Activated CD4-positive, alpha-beta T cell treated with anti-CD3 and anti-CD28 coated beads, Interleukin-2, amount 10 ng/mL, durations not matched to agents 24 days and 14 days (primary cell): ENCODE results near the gene OSGIN1. TPM values are rescaled to one million over a fixed set of nuclear protein-coding genes. Genes with fewer than 3 reads are reported as not detected.

Experiments used
- DNase-seq: peaks from one replicate; pipeline ENCODE4 v3.0.0; 2022
- H3K27ac Mint-ChIP-seq: one replicate; pipeline ENCODE4 v1.8.0; 2022; ENCODE audit warnings: mild to moderate bottlenecking, mixed read lengths
- H3K27me3 Mint-ChIP-seq: one replicate; pipeline ENCODE4 v1.8.0; 2022; ENCODE audit warnings: mixed read lengths
- H3K36me3 Mint-ChIP-seq: one replicate; pipeline ENCODE4 v1.8.0; 2022; ENCODE audit warnings: low read depth, mild to moderate bottlenecking, mixed read lengths
- H3K4me1 Mint-ChIP-seq: one replicate; pipeline ENCODE4 v1.8.0; 2021; ENCODE audit warnings: mixed read lengths
- H3K4me3 Mint-ChIP-seq: one replicate; pipeline ENCODE4 v1.8.0; 2022; ENCODE audit warnings: mild to moderate bottlenecking, moderate library complexity, mixed read lengths
- H3K9me3 Mint-ChIP-seq: one replicate; pipeline ENCODE4 v1.8.0; 2021; ENCODE audit warnings: mixed read lengths
- intact Hi-C: fragments of 100-400 bp; cut with micrococcal nuclease; formaldehyde crosslinking; loops from one replicate; pipeline ENCODE4 v1.15.1; 2023
- total RNA-seq: library from RNA; stranded (reverse); gene quantifications from 2 replicates; pipeline ENCODE4 v1.2.3, GENCODE V29; 2022

The OSGIN1 gene
- total RNA-seq, 1 donor from 2014 or later: 0.72 TPM

DNA sequence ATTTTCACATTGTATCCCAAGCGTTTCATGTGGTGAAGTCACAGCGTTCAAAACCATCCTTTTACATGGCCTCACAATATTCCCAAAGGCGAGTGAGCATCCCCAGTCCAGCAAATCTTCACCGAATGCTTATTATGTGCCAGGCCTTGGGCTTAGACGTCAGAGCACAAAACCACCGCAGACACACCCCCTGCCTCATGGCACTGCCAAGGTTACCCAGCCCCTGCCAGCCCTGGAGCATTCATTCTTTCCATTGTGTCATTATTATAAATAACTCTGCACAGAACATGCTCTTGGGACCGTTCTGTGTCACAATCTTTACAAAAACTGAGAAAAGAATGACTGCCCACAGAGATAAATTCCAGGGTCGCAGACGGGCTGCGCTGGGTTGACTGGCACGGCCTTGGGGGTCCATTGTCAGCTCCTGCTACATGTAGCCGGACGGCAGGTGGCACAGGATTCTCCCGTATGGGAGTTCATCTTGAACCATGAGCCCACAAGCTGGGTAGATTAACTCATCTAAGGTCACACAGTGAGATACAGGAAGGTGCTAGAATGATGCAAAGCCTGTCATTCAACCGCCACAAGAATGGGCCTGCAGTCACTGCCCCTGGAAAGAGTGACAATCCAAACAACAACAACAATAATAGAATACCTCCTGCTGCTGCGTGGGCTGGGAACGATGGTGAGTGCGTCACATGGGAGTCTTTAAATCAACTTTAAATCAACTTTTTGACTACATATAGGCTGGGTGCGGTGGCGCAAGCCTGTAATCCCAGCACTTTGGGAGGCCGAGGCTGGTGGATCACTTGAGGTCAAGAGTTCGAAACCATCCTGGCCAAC is 10.5 kb downstream of the OSGIN1 start:
- Mint-ChIP-seq H3K36me3 (no peaks in the 10 kb centered on the region), H3K27ac (no peak overlapping the region), H3K27me3 (peaks cover 3% of the 10 kb centered on the region), H3K4me3 (no peak overlapping the region), H3K9me3 (no peaks in the 10 kb centered on the region), H3K4me1 (peaks cover 2% of the 10 kb centered on the region)
- intact Hi-C loops: no loop called here
- DNase-seq: no peak

DNA sequence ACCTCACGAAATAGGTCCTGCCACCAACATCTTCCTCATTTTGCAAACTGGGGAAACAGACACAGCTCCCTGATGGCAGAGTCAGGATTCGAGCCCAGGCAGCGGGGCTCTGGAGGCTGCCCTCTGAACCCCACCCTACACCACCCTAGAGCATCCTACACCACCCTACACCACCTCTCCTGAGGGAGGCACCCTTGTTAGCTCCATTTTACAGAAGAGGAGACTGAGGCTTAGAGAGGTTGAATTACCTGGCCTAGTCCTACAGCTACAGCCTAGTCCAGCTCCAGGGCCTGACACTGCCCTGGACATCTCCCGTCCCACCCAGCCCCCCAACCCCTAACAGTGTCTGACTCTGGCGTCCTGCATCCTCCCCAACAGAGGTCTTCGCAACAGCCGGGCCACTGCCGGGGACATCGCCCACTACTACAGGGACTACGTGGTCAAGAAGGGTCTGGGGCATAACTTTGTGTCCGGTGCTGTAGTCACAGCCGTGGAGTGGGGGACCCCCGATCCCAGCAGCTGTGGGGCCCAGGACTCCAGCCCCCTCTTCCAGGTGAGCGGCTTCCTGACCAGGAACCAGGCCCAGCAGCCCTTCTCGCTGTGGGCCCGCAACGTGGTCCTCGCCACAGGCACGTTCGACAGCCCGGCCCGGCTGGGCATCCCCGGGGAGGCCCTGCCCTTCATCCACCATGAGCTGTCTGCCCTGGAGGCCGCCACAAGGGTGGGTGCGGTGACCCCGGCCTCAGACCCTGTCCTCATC is 11.8 kb downstream of the OSGIN1 start:
- no peaks in the 10 kb centered on the region for H3K36me3 Mint-ChIP-seq
- peaks cover 4% of the 10 kb centered on the region for H3K4me1 Mint-ChIP-seq
- H3K27me3 Mint-ChIP-seq: peaks cover 11% of the 10 kb centered on the region
- DNase-seq: no peak
- no peak overlapping the region for H3K27ac Mint-ChIP-seq
- intact Hi-C loops: no loop called here
- H3K9me3 Mint-ChIP-seq: no peaks in the 10 kb centered on the region
- no peak overlapping the region for H3K4me3 Mint-ChIP-seq

DNA sequence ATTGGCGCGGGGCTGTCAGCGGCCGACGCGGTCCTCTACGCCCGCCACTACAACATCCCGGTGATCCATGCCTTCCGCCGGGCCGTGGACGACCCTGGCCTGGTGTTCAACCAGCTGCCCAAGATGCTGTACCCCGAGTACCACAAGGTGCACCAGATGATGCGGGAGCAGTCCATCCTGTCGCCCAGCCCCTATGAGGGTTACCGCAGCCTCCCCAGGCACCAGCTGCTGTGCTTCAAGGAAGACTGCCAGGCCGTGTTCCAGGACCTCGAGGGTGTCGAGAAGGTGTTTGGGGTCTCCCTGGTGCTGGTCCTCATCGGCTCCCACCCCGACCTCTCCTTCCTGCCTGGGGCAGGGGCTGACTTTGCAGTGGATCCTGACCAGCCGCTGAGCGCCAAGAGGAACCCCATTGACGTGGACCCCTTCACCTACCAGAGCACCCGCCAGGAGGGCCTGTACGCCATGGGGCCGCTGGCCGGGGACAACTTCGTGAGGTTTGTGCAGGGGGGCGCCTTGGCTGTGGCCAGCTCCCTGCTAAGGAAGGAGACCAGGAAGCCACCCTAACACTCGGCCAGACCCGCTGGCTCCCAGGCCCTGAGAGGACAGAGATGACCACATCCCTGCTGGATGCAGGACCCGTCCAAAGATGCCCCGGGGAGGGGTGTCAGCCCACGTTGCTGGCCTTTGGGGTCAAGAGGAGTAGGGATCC is 12.6 kb downstream of the OSGIN1 start:
- peaks cover 4% of the 10 kb centered on the region for H3K4me1 Mint-ChIP-seq
- H3K4me3 Mint-ChIP-seq: no peak overlapping the region
- no peaks in the 10 kb centered on the region for H3K9me3 Mint-ChIP-seq
- H3K27me3 Mint-ChIP-seq: peaks cover 15% of the 10 kb centered on the region
- intact Hi-C loops: no loop called here
- H3K27ac Mint-ChIP-seq: no peak overlapping the region
- H3K36me3 Mint-ChIP-seq: no peaks in the 10 kb centered on the region
- no peak for DNase-seq

DNA sequence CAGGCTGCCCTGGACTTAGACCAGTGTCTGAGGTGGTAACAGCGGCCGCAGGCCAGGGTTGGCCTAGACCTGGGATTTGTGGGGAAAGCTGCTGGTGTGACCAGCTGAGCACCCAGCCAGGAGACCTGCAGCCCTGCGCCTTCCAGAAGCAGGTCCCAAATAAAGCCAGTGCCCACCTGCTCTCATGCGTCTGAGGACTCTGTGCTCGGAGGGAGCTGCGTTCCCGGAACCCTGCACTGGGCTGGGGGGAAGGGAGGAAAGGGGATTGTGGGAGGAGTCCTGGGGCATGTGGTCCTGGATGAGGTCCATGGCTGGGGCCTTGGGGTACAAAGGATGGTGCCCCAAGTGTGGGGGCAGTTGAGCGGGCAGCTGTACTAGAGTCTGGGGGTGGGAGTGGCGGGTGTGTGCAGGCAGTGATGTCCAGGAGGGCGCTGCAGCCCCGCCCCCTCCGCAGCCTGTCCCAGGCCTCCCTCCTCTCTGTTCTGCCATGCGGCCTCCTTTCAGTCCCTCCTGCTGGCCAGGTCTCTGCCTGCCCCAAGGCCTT is 13.2 kb downstream of the OSGIN1 start:
- H3K27me3 Mint-ChIP-seq: peaks cover 15% of the 10 kb centered on the region
- no peak overlapping the region for H3K27ac Mint-ChIP-seq
- no peaks in the 10 kb centered on the region for H3K9me3 Mint-ChIP-seq
- H3K4me1 Mint-ChIP-seq: peaks cover 4% of the 10 kb centered on the region
- intact Hi-C loops: no loop called here
- no peak overlapping the region for H3K4me3 Mint-ChIP-seq
- H3K36me3 Mint-ChIP-seq: no peaks in the 10 kb centered on the region
- no peak for DNase-seq

- H3K9me3 Mint-ChIP-seq: no peaks in the 10 kb centered on the region
- intact Hi-C loops: no loop called here
- peaks cover 4% of the 10 kb centered on the region for H3K4me1 Mint-ChIP-seq
- no peak for DNase-seq
- H3K36me3 Mint-ChIP-seq: no peaks in the 10 kb centered on the region
- no peak overlapping the region for H3K27ac Mint-ChIP-seq
- peaks cover 15% of the 10 kb centered on the region for H3K27me3 Mint-ChIP-seq
- no peak overlapping the region for H3K4me3 Mint-ChIP-seq
Observed at GRCh38 chr16:83967091-83967490, 14.1 kb downstream of the OSGIN1 start.

DNA sequence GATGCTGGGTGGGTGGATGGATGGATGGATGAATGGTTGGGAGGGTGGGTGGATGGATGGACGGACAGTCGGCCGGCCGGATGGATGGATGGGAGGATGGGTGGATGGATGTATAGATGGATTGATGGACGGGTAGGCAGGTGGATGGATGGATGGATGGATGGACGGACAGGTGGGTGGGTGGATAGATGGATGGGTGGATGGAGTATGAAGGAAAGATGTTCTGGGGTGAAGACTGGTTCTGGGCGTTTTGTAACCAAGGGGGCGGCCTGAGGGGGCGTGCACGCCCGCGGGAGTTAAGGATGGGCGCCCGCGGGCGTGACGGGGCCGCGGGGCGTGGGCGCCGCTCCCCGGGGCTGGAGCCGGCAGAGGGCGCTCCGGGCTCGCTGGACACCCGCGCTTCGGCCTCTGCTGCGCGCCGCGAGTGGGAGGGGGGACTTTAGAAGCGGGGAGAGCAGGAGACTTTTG is 14.8 kb downstream of the OSGIN1 start, which contains the start of gene NECAB2:
Gene NECAB2 (plus strand): TSS at position 407 of the 468 bp plus-strand sequence. CDS start 405 bp downstream, outside the sequence.
- H3K4me3 Mint-ChIP-seq: peak within 1 kb of the TSS; percentile 11
- H3K36me3 Mint-ChIP-seq: no peaks in the 10 kb centered on the region
- H3K4me1 Mint-ChIP-seq: peaks cover 4% of the 10 kb centered on the region
- intact Hi-C loops: no loop called here
- DNase-seq: peak; percentile 67
- H3K9me3 Mint-ChIP-seq: no peaks in the 10 kb centered on the region
- no peak within 1 kb of the TSS for H3K27ac Mint-ChIP-seq
- peaks cover 15% of the 10 kb centered on the region for H3K27me3 Mint-ChIP-seq

DNA sequence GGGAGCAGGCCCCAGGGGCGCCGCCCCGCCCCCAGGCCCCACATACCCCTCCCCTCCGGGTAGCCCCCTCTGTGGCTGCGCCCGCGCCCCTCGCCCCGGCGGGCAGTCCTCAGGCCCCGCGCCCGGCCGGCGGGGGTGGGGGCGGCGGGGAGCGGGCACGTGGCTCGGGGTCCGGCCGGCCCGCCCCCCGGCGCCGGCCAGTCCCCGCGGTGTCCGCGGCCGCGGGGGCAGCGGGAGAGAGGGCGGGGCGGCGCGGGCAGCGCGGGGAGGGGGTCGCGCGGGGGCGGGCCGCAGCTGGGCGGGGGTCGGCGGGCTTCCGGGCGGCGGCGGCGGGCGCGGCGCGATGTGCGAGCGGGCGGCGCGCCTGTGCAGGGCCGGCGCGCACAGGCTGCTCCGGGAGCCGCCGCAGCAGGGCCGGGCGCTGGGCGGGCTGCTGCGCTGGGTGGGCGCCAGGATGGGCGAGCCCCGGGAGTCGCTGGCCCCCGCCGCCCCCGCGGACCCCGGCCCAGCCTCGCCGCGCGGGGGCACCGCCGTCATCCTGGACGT is 15.3 kb downstream of the OSGIN1 start:
- intact Hi-C loops: no loop called here
- DNase-seq: no peak
- no peaks in the 10 kb centered on the region for H3K36me3 Mint-ChIP-seq

DNA sequence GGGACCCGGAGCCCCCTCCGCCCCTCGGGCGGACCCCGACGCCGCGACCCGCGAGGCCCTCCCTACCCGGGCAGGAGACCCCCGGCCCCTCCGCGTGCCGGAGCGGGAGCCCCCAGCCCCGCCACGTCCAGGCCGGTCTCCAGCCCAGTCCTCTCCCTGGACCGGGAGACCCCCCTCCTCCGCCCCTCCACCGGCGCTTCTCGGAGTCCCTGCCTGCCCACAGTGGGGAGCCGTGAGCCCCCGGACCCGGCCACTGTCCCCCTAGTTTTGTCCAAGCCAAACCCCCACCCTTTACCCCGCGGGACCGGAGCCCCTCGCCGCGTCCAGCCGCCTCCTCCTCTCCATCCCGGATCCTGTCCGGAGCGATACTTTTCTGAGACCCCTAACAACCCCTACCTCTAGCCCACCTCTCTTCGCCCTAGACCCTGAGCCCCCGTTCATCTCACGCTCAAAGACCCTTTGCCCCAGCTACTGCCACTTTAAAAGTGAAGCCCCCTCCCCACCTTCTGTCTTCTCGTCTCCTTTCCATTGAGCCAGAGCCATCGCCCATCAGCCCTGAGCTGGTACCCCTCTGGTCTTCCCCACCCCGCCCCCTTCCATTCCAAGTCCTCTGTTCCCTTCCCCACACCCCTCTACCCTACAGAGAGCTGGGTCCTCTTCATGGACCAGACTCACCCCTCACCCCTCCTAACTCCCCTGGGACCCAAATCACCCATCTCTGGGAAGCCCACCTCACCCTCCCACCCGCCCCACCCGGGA is 16.0 kb downstream of the OSGIN1 start:
- H3K4me3 Mint-ChIP-seq: no peak overlapping the region
- peaks cover 15% of the 10 kb centered on the region for H3K27me3 Mint-ChIP-seq
- H3K36me3 Mint-ChIP-seq: no peaks in the 10 kb centered on the region
- intact Hi-C loops: no loop called here
- no peak overlapping the region for H3K27ac Mint-ChIP-seq
- no peak for DNase-seq
- H3K4me1 Mint-ChIP-seq: peaks cover 4% of the 10 kb centered on the region
- no peaks in the 10 kb centered on the region for H3K9me3 Mint-ChIP-seq

More for the DNA sequence above, 15.3 kb downstream of the OSGIN1 start:
- H3K4me3 Mint-ChIP-seq: no peak overlapping the region
- no peaks in the 10 kb centered on the region for H3K9me3 Mint-ChIP-seq
- peaks cover 15% of the 10 kb centered on the region for H3K27me3 Mint-ChIP-seq
- no peak overlapping the region for H3K27ac Mint-ChIP-seq
- peaks cover 4% of the 10 kb centered on the region for H3K4me1 Mint-ChIP-seq

- intact Hi-C loops: no loop called here
- peaks cover 15% of the 10 kb centered on the region for H3K27me3 Mint-ChIP-seq
- no peaks in the 10 kb centered on the region for H3K36me3 Mint-ChIP-seq
- H3K4me3 Mint-ChIP-seq: no peak overlapping the region
- H3K9me3 Mint-ChIP-seq: no peaks in the 10 kb centered on the region
- DNase-seq: no peak
- H3K27ac Mint-ChIP-seq: no peak overlapping the region
- H3K4me1 Mint-ChIP-seq: peaks cover 4% of the 10 kb centered on the region
Observed at GRCh38 chr16:83969771-83970429, 16.9 kb downstream of the OSGIN1 start.

GRCh38 chr16:83970430-83970815 is 17.4 kb downstream of the OSGIN1 start:
- Mint-ChIP-seq H3K4me3 (no peak overlapping the region), H3K27ac (no peak overlapping the region), H3K4me1 (peaks cover 4% of the 10 kb centered on the region), H3K36me3 (no peaks in the 10 kb centered on the region), H3K27me3 (peaks cover 15% of the 10 kb centered on the region), H3K9me3 (no peaks in the 10 kb centered on the region)
- no peak for DNase-seq
- intact Hi-C loops: no loop called here

GRCh38 chr16:83971165-83972130 is 18.4 kb downstream of the OSGIN1 start:
- DNase-seq: no peak
- Mint-ChIP-seq H3K4me1 (peaks cover 4% of the 10 kb centered on the region), H3K36me3 (no peaks in the 10 kb centered on the region), H3K27ac (no peak overlapping the region), H3K4me3 (no peak overlapping the region), H3K27me3 (peaks cover 15% of the 10 kb centered on the region), H3K9me3 (no peaks in the 10 kb centered on the region)
- intact Hi-C loops: no loop called here
